ENCODE results near the gene AP3S2.

The AP3S2 gene

GRCh38 chr15:89936051-89936785 is 42.4 kb upstream of the AP3S2 start:
- no peak overlapping the region for H2AFZ ChIP-seq
- no peaks in the 10 kb centered on the region for H3K9me3 ChIP-seq (ENCODE audit: control insufficient read depth, low read length)
- no peak overlapping the region for H3K9ac ChIP-seq
- TF ChIP-seq CTCF (IDR thresholded peaks at IDR 0.05), result no peak
- H3K79me2 ChIP-seq, result no peaks in the 10 kb centered on the region
- H3K27me3 ChIP-seq (ENCODE audit: control insufficient read depth, insufficient read depth, low read length), result no peaks in the 10 kb centered on the region
- no peaks in the 10 kb centered on the region for H3K4me1 ChIP-seq
- no peaks in the 10 kb centered on the region for H3K36me3 ChIP-seq (ENCODE audit: control insufficient read depth, insufficient read depth, low read length)
- H3K4me2 ChIP-seq (ENCODE audit: low read length), result no peak overlapping the region
- H3K4me3 ChIP-seq (ENCODE audit: low read depth, low read length), result no peak overlapping the region
- no peak overlapping the region for H3K27ac ChIP-seq

GRCh38 chr15:89932880-89933279 is 39.1 kb upstream of the AP3S2 start:
- no peak for TF ChIP-seq CTCF (IDR thresholded peaks at IDR 0.05)
- Histone ChIP-seq H2AFZ (no peak overlapping the region), H3K4me1 (no peaks in the 10 kb centered on the region), H3K4me3 (ENCODE audit: low read depth, low read length) (no peak overlapping the region), H3K27me3 (ENCODE audit: control insufficient read depth, insufficient read depth, low read length) (no peaks in the 10 kb centered on the region), H3K36me3 (ENCODE audit: control insufficient read depth, insufficient read depth, low read length) (no peaks in the 10 kb centered on the region), H3K27ac (no peak overlapping the region), H3K9ac (no peak overlapping the region), H3K79me2 (no peaks in the 10 kb centered on the region), H3K4me2 (ENCODE audit: low read length) (no peak overlapping the region), H3K9me3 (ENCODE audit: control insufficient read depth, low read length) (no peaks in the 10 kb centered on the region)

- Histone ChIP-seq H3K27ac (no peak overlapping the region), H3K9me3 (ENCODE audit: control insufficient read depth, low read length) (no peaks in the 10 kb centered on the region), H3K4me1 (no peaks in the 10 kb centered on the region), H3K4me3 (ENCODE audit: low read depth, low read length) (no peak overlapping the region), H3K27me3 (ENCODE audit: control insufficient read depth, insufficient read depth, low read length) (no peaks in the 10 kb centered on the region), H3K36me3 (ENCODE audit: control insufficient read depth, insufficient read depth, low read length) (no peaks in the 10 kb centered on the region), H3K9ac (no peak overlapping the region), H3K4me2 (ENCODE audit: low read length) (no peak overlapping the region), H3K79me2 (no peaks in the 10 kb centered on the region), H2AFZ (no peak overlapping the region)
- TF ChIP-seq CTCF (IDR thresholded peaks at IDR 0.05), result no peak
These were observed 34.6 kb upstream of the AP3S2 start for GRCh38 chr15:89928421-89928820.

- Histone ChIP-seq H3K9me3 (ENCODE audit: control insufficient read depth, low read length) (no peaks in the 10 kb centered on the region), H3K4me1 (no peaks in the 10 kb centered on the region), H3K9ac (no peak overlapping the region), H3K27ac (no peak overlapping the region), H3K4me3 (ENCODE audit: low read depth, low read length) (no peak overlapping the region), H3K36me3 (ENCODE audit: control insufficient read depth, insufficient read depth, low read length) (no peaks in the 10 kb centered on the region), H3K27me3 (ENCODE audit: control insufficient read depth, insufficient read depth, low read length) (no peaks in the 10 kb centered on the region), H3K79me2 (no peaks in the 10 kb centered on the region), H3K4me2 (ENCODE audit: low read length) (no peak overlapping the region), H2AFZ (no peak overlapping the region)
- no peak for TF ChIP-seq CTCF (IDR thresholded peaks at IDR 0.05)
These were observed 32.4 kb upstream of the AP3S2 start for GRCh38 chr15:89926158-89926557.

Measured in parathyroid adenoma (tissue), 2 donors.